GM18867 (cell line): ENCODE results near the gene RPP25.

Source experiments
- ATAC-seq: cut with Tn5 transposase; IDR thresholded peaks from one replicate; pipeline ENCODE4 v1.9.1; 2021; ENCODE audit warnings: mild to moderate bottlenecking, moderate library complexity; ENCODE audit not compliant: unreplicated experiment

RPP25 gene

GRCh38 chr15:74956648-74957475 is at the start of gene RPP25:
RPP25 (minus strand) TSS chr15:74956772; CDS start chr15:74956583, 189 bp downstream.
- peak; percentile 69 for ATAC-seq

- ATAC-seq: no peak
These were observed 45.8 kb upstream of the RPP25 start for GRCh38 chr15:75002398-75002797.

GRCh38 chr15:75001310-75001709 is 44.7 kb upstream of the RPP25 start:
- no peak for ATAC-seq

GRCh38 chr15:74997543-74997942 is 41.0 kb upstream of the RPP25 start:
- ATAC-seq: no peak

- no peak for ATAC-seq
These were observed 40.6 kb upstream of the RPP25 start for GRCh38 chr15:74997141-74997540.

GRCh38 chr15:74995779-74996765 is 39.5 kb upstream of the RPP25 start:
- no peak for ATAC-seq

GRCh38 chr15:74995182-74995778 is 38.7 kb upstream of the RPP25 start, which contains the start of gene SCAMP5:
SCAMP5 (plus strand) TSS chr15:74995563; CDS start chr15:75011840, 16,277 bp downstream.
- ATAC-seq: peak; percentile 90

- ATAC-seq: no peak
These were observed 38.1 kb upstream of the RPP25 start for GRCh38 chr15:74994685-74995084.

- ATAC-seq: no peak
These were observed 37.7 kb upstream of the RPP25 start for GRCh38 chr15:74994236-74994635.

GRCh38 chr15:74992619-74993018 is 36.0 kb upstream of the RPP25 start:
- no peak for ATAC-seq

- no peak for ATAC-seq
These were observed 33.0 kb upstream of the RPP25 start for GRCh38 chr15:74989527-74989926.

- ATAC-seq: peak; percentile 58
These were observed 31.6 kb upstream of the RPP25 start for GRCh38 chr15:74988007-74988800.

GRCh38 chr15:74983725-74984231 is 27.2 kb upstream of the RPP25 start:
- no peak for ATAC-seq

GRCh38 chr15:74982183-74982582 is 25.6 kb upstream of the RPP25 start:
- ATAC-seq: no peak

GRCh38 chr15:74978503-74978902 is 21.9 kb upstream of the RPP25 start:
- no peak for ATAC-seq

GRCh38 chr15:74978077-74978476 is 21.5 kb upstream of the RPP25 start:
- ATAC-seq: no peak

GRCh38 chr15:74977599-74977998 is 21.0 kb upstream of the RPP25 start:
- no peak for ATAC-seq

- ATAC-seq: no peak
These were observed 19.6 kb upstream of the RPP25 start for GRCh38 chr15:74976159-74976558.

- ATAC-seq: no peak
These were observed 11.1 kb upstream of the RPP25 start for GRCh38 chr15:74967670-74968069.

- ATAC-seq: no peak
These were observed 8.2 kb upstream of the RPP25 start for GRCh38 chr15:74964794-74965193.
